Panc1 (cell line): ENCODE data around the gene KCNMB3.
"Not testable (repeated sequence)": the region's sequence is repeated elsewhere in the genome, so short reads cannot be mapped to it uniquely, and the experiment has no call there.

Experiments
- CTCF ChIP-seq: fragments of 450-650 bp; IDR thresholded peaks from 2 replicates; pipeline ENCODE4 v1.5.1; 2017; ENCODE audit warnings: mild to moderate bottlenecking
- POLR2AphosphoS5 ChIP-seq: IDR thresholded peaks from 2 replicates; pipeline ENCODE4 v1.6.1; 2012; ENCODE audit warnings: mild to moderate bottlenecking, low read depth, low read length, moderate library complexity
- REST ChIP-seq, 2 experiments: IDR thresholded peaks; 2 replicates each; pipeline ENCODE4 v1.6.1; 2011 to 2012; ENCODE audit warnings: low read depth in 2 of 2, control low read depth in 1 of 2, low read length in 1 of 2, mild to moderate bottlenecking in 1 of 2, moderate library complexity in 1 of 2; ENCODE audit not compliant: insufficient read depth in 1 of 2
- SIN3A ChIP-seq: IDR thresholded peaks from 2 replicates; pipeline ENCODE4 v1.6.1; 2012; ENCODE audit warnings: low read depth, mild to moderate bottlenecking, low read length, moderate library complexity, borderline replicate concordance; ENCODE audit not compliant: insufficient read depth
- TCF7L2 ChIP-seq: IDR thresholded peaks from 2 replicates; pipeline ENCODE4 v1.6.1; 2011; ENCODE audit warnings: mild to moderate bottlenecking, low read depth, low read length, inconsistent platforms

GRCh38 chr3:179274434-179274833 is 23.5 kb upstream of the KCNMB3 start:
- not testable (repeated sequence) for TF ChIP-seq POLR2AphosphoS5; CTCF; TCF7L2; REST (IDR thresholded peaks at IDR 0.05; ENCODE audit: insufficient read depth in 1 of 2, low read depth in 2 of 2, low read length in 1 of 2); SIN3A
